GM11168 (cell line): ENCODE measurements around the gene INSC.

Source experiments
- in situ Hi-C: fragments of 300-500 bp; cut with MboI; formaldehyde crosslinking; loops from one replicate; pipeline ENCODE4 v1.12.0; 2022; ENCODE audit warnings: low sequenced_read_pairs; ENCODE audit not compliant: unreplicated experiment

Gene INSC

DNA sequence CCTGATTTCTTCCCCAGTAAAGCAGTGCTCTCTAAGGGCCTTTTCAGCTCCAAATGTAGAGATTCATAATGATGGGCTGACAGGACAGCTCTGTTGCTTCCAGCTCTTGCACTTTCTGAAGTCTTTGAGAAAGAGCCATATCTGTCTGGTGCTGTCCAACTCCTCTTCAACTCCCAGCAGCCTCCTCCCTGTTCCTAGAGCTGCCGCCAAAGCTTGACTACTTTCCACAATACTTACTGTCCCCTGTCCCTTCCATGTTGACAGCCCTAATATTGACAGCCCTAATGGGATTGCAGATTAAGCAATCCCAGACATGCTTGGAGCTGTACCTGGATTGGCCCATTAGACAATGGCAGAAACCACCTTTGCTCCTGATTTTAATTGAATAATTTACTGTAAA lies 29.6 kb downstream of the INSC start:
- in situ Hi-C loops: no loop called here

- in situ Hi-C loops: loop anchor here (5.0 kb wide), 1 partner anchor 48 kb away; no protein-coding TSS in a partner anchor
These were observed 30.4 kb downstream of the INSC start for GRCh38 chr11:15145151-15145550.

GRCh38 chr11:15145615-15146014 lies 30.9 kb downstream of the INSC start:
- in situ Hi-C loops: loop anchor here (5.0 kb wide), 1 partner anchor 48 kb away; no protein-coding TSS in a partner anchor

GRCh38 chr11:15146271-15147003 lies 31.7 kb downstream of the INSC start:
- in situ Hi-C loops: loop anchor here (5.0 kb wide), 1 partner anchor 49 kb away; no protein-coding TSS in a partner anchor

- in situ Hi-C loops: loop anchor here (5.0 kb wide), 1 partner anchor 51 kb away; no protein-coding TSS in a partner anchor
These were observed 33.4 kb downstream of the INSC start for GRCh38 chr11:15148169-15148568.

GRCh38 chr11:15149050-15149449 lies 34.3 kb downstream of the INSC start:
- in situ Hi-C loops: loop anchor here (5.0 kb wide), 1 partner anchor 52 kb away; no protein-coding TSS in a partner anchor

- in situ Hi-C loops: no loop called here
These were observed 35.8 kb downstream of the INSC start for GRCh38 chr11:15150507-15150906.

- in situ Hi-C loops: no loop called here
These were observed 38.5 kb downstream of the INSC start for GRCh38 chr11:15153231-15153630.

DNA sequence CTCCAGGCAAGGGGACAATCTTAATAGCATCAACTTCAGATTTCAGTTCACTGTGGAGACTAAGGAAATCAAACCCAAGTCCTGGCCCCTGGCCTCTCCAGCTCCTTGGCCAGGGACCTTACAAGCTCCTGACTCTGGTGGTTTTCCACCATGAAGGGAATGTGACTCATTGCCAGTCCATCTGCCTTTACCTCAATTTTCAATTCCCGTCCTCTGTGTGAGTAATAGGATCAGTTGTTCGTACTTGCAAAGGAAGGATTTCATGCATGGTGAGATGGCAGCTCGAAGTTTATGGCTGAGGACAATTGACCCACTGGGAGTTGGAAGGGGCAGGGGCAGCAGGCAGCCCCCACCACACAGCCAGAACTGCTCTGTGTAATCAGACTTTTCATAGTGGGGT lies 42.5 kb downstream of the INSC start:
- in situ Hi-C loops: no loop called here

GRCh38 chr11:15157606-15158137 lies 42.9 kb downstream of the INSC start:
- in situ Hi-C loops: no loop called here

GRCh38 chr11:15158351-15159015 lies 43.8 kb downstream of the INSC start:
- in situ Hi-C loops: no loop called here

GRCh38 chr11:15159085-15159484 lies 44.4 kb downstream of the INSC start:
- in situ Hi-C loops: no loop called here

DNA sequence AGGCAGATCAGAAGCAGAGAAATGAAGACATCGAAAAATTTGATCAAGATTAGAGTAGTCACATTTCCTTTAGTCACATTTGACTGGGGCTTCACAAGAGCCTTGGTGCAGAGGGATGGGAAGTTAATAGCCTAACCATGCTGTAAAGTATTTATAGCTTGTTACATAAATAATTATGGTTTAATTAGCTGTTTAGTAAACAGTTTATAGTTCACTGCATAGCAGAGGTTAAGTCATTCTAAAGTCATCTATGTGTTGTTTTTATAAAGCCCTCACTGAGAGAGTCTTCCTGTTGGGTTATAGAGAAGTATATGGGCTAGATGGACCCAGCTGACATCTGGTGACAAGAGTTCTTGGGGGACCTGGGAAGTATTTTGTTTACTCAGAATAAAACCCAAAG lies 47.1 kb downstream of the INSC start:
- in situ Hi-C loops: no loop called here

- in situ Hi-C loops: no loop called here
These were observed 48.4 kb downstream of the INSC start for GRCh38 chr11:15163136-15163535.

DNA sequence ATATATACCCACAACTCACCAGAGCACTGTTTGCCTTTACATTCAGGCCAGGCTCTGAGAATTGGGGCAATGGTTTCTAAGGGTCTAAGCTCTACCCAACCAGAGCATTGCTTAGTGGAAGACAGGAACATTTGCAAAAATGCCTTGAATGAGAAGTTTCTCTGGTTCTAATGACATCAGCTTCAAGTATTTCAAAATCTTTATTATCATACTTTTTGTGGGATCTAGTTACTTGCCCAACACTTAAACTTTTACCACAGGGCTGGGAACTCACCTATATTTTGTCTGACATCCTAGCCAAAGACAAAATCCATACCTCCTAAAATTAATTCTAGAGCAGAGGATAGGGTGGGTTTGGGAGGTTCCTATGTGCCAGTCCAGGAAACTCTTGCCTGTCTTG lies 51.5 kb downstream of the INSC start:
- in situ Hi-C loops: no loop called here

DNA sequence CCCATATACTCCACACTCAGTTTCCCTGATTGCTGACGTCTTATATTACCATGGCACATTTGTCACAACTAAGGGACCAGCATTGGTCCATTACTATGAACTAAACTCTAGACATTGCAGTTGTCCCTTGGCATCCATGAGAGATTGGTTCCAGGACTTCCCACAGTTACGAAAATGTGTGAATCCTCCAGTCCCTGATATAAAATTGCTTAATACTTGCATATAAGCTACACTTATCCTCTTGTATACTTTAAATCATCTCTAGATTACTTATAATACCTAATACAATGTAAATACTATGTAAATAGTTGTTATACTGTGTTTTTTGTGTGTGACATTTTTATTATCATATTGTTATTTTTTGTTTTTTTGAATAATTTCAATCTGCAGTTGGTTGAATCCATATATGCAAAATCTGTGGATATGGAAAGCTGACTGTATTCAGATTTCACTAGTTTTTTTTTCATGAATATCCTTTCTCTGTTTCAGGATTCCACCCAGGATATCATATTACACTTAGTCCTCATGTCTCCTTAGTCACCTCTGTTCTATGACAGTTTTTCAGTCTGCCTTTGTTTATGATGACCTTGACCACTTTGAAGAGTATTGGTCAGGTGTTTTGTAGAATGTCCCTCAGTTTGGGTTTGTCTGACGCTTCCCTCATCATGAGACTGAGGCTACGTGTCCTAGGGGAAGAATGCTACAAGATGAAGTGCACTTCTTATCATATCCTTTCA lies 55.3 kb downstream of the INSC start:
- in situ Hi-C loops: no loop called here

DNA sequence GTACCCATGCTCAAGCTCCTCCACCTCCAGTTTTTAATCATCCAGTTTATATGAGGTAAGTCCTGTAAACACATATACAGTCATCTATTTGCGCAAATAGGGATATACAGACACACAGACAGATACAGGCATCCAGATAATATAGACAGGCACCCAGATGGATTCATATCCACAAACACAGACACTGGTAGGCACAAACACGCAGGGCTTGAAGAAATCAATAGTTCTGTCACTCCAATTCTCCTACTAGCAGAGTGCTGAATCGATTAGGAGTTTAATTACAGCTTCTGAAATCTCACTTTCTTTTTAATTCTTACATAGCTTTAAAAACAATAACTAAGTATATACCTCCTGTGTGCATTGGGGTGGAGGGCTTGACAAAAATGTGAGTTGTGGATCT lies 56.0 kb downstream of the INSC start:
- in situ Hi-C loops: no loop called here

- in situ Hi-C loops: no loop called here
These were observed 57.2 kb downstream of the INSC start for GRCh38 chr11:15171956-15172355.

- in situ Hi-C loops: no loop called here
These were observed 61.1 kb downstream of the INSC start for GRCh38 chr11:15175831-15176230.

DNA sequence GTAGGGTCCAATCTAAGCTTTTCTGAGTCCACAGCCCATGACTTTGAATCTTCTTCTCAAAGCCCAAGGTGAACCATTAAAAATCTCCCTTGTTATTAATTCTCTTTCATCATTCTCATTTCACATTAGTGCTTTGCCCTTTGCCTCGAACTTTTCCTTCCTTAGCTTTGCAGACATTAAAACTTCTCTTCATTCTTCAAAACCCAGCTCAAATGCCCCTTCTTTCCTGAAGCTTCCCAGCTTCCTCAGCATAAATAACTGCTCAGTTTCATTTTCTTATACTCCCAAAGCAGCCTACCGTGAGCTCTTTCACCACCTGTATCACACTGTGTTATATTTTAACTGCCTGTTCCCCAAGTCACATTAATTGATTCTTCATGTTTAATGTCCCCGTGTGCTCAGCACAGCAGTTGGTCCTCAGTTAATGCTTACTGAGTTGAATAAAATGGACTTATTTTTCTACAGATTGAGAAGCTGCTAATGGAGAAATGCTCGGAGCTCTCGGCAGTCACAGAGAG lies 62.0 kb downstream of the INSC start:
- in situ Hi-C loops: no loop called here
